H1 (cell line): Measurements from ENCODE around the gene PTPN7.

Source experiments
- CBX5 ChIP-seq: fragments of 300-800, 300-1000 bp; sonication (generic); IDR thresholded peaks from 2 replicates; pipeline ENCODE4 v1.7.1; 2016; ENCODE audit warnings: antibody characterized with exemption, low read length, low read depth
- EP300 ChIP-seq, 2 experiments: IDR thresholded peaks; 1 replicate in 1 of 2; 2 replicates in 1 of 2; pipeline ENCODE4 v1.6.1; 2011 to 2012; ENCODE audit warnings: low read depth in 2 of 2, low read length in 2 of 2, mild to moderate bottlenecking in 2 of 2, borderline replicate concordance in 1 of 2, inconsistent platforms in 1 of 2, moderate library complexity in 1 of 2
- EZH2 ChIP-seq: fragments of 200-600 bp; sonication (generic); IDR thresholded peaks from 2 replicates; pipeline ENCODE4 v1.7.1; 2012; ENCODE audit warnings: low read depth, mild to moderate bottlenecking, moderate library complexity, low read length, inconsistent platforms; ENCODE audit not compliant: severe bottlenecking
- JUND ChIP-seq: IDR thresholded peaks from 2 replicates; pipeline ENCODE4 v1.6.1; 2011; ENCODE audit warnings: mild to moderate bottlenecking, improper control_type of control experiment, low read length
- RFX5 ChIP-seq: IDR thresholded peaks from 2 replicates; pipeline ENCODE4 v1.6.1; 2011; ENCODE audit warnings: low read depth, low read length, improper control_type of control experiment, borderline replicate concordance
- SIN3A ChIP-seq, 2 experiments: IDR thresholded peaks in 1 of 2; conservative IDR thresholded peaks in 1 of 2; 2 replicates each; pipeline ENCODE4 v1.6.1; 2011 to 2012; ENCODE audit warnings: low read length in 2 of 2, improper control_type of control experiment in 1 of 2, low read depth in 1 of 2, mild to moderate bottlenecking in 1 of 2
- SUZ12 ChIP-seq: fragments of 200-600 bp; sonication (generic); IDR thresholded peaks from 2 replicates; pipeline ENCODE4 v1.6.1; 2012; ENCODE audit warnings: mild to moderate bottlenecking, inconsistent platforms, low read length, moderate library complexity, mixed read lengths
- TBP ChIP-seq: IDR thresholded peaks from 2 replicates; pipeline ENCODE4 v1.6.1; 2011; ENCODE audit warnings: low read depth, low read length, improper control_type of control experiment
- YY1 ChIP-seq: IDR thresholded peaks from 2 replicates; pipeline ENCODE4 v1.6.1; 2011; ENCODE audit warnings: low read depth, mild to moderate bottlenecking, low read length
- TF ChIP-seq, protein P1 (sequence below), 3 experiments: IDR thresholded peaks; 1 replicate in 2 of 3; 2 replicates in 1 of 3; pipeline versions ENCODE4 v1.5.1 to v1.6.1; 2011; ENCODE audit warnings: low read length in 3 of 3, mild to moderate bottlenecking in 3 of 3, inconsistent platforms in 2 of 3, low read depth in 1 of 3, moderate library complexity in 1 of 3; ENCODE audit not compliant: insufficient read depth in 1 of 3; ENCODE audit errors: control extremely low read depth in 1 of 3
- TF ChIP-seq, protein P2 (sequence below): IDR thresholded peaks from 2 replicates; pipeline ENCODE4 v1.6.1; 2012; ENCODE audit warnings: inconsistent platforms

DNA sequence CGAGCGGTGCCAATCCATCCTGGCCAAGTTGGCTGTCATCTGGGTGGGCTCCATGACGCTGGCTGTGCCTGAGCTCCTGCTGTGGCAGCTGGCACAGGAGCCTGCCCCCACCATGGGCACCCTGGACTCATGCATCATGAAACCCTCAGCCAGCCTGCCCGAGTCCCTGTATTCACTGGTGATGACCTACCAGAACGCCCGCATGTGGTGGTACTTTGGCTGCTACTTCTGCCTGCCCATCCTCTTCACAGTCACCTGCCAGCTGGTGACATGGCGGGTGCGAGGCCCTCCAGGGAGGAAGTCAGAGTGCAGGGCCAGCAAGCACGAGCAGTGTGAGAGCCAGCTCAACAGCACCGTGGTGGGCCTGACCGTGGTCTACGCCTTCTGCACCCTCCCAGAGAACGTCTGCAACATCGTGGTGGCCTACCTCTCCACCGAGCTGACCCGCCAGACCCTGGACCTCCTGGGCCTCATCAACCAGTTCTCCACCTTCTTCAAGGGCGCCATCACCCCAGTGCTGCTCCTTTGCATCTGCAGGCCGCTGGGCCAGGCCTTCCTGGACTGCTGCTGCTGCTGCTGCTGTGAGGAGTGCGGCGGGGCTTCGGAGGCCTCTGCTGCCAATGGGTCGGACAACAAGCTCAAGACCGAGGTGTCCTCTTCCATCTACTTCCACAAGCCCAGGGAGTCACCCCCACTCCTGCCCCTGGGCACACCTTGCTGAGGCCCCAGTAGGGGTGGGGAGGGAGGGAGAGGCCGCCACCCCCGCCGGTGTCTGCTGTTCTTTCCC is 32.4 kb downstream of the PTPN7 start:
- no peak for TF ChIP-seq SIN3A (conservative IDR thresholded peaks at IDR 0.05 in 1 of 2, IDR thresholded peaks at IDR 0.05 in 1 of 2; ENCODE audit: low read depth in 1 of 2, low read length in 2 of 2)
- TF ChIP-seq, protein P1, sequence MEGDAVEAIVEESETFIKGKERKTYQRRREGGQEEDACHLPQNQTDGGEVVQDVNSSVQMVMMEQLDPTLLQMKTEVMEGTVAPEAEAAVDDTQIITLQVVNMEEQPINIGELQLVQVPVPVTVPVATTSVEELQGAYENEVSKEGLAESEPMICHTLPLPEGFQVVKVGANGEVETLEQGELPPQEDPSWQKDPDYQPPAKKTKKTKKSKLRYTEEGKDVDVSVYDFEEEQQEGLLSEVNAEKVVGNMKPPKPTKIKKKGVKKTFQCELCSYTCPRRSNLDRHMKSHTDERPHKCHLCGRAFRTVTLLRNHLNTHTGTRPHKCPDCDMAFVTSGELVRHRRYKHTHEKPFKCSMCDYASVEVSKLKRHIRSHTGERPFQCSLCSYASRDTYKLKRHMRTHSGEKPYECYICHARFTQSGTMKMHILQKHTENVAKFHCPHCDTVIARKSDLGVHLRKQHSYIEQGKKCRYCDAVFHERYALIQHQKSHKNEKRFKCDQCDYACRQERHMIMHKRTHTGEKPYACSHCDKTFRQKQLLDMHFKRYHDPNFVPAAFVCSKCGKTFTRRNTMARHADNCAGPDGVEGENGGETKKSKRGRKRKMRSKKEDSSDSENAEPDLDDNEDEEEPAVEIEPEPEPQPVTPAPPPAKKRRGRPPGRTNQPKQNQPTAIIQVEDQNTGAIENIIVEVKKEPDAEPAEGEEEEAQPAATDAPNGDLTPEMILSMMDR (IDR thresholded peaks at IDR 0.05; ENCODE audit: control extremely low read depth in 1 of 3, insufficient read depth in 1 of 3, low read depth in 1 of 3, low read length in 3 of 3) = no peak
- no peak for TF ChIP-seq EZH2
- no peak for TF ChIP-seq CBX5
- TF ChIP-seq, protein P2, sequence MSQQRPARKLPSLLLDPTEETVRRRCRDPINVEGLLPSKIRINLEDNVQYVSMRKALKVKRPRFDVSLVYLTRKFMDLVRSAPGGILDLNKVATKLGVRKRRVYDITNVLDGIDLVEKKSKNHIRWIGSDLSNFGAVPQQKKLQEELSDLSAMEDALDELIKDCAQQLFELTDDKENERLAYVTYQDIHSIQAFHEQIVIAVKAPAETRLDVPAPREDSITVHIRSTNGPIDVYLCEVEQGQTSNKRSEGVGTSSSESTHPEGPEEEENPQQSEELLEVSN = no peak
- TF ChIP-seq SUZ12 = no peak
- TF ChIP-seq TBP = no peak
- TF ChIP-seq RFX5 = no peak
- TF ChIP-seq JUND = no peak
- TF ChIP-seq EP300 (IDR thresholded peaks at IDR 0.05; ENCODE audit: borderline replicate concordance in 1 of 2, low read depth in 2 of 2, low read length in 2 of 2) = no peak
- TF ChIP-seq YY1 = no peak
